Bronchial epithelial cell (primary cell): Measurements from ENCODE around the gene LYG1. TPM values are rescaled to one million over a fixed set of nuclear protein-coding genes. Genes with fewer than 3 reads are reported as not detected.
"Not testable (repeated sequence)": the region's sequence is repeated elsewhere in the genome, so short reads cannot be mapped to it uniquely, and the experiment has no call there.

Experiments used
- DNase-seq: peaks from one replicate; pipeline ENCODE4 v3.0.0-alpha.2; 2010; ENCODE audit warnings: low read depth
- FAIRE-seq: peaks from 2 replicates; lab custom pipeline; 2011; peaks lifted over from hg19 to GRCh38; lab: Jason Lieb, UNC
- H3K27me3 ChIP-seq: 2 replicates; pipeline ENCODE4 v1.5.1; 2011; ENCODE audit warnings: low read length; ENCODE audit not compliant: control insufficient read depth, insufficient read depth
- H3K36me3 ChIP-seq: 2 replicates; pipeline ENCODE4 v1.5.1; 2011; ENCODE audit warnings: low read length; ENCODE audit not compliant: control insufficient read depth, insufficient read depth
- H3K4me3 ChIP-seq: 2 replicates; pipeline ENCODE4 v1.5.1; 2011; ENCODE audit warnings: mild to moderate bottlenecking, low read depth, low read length, control low read depth
- total RNA-seq: library from RNA; depleted of rRNA; stranded (reverse); fragments of >200 nt; gene quantifications from 2 replicates; pipeline ENCODE4 v1.2.1, GENCODE V29; 2014
- TF ChIP-seq, protein P1 (sequence below): IDR thresholded peaks from 2 replicates; pipeline ENCODE4 v1.5.1; 2011; ENCODE audit warnings: mild to moderate bottlenecking, moderate library complexity, low read length, control low read depth, inconsistent platforms; ENCODE audit not compliant: insufficient read depth, severe bottlenecking

LYG1 gene
- total RNA-seq, result 0.26 and 0.77 TPM in 2 replicates

DNA sequence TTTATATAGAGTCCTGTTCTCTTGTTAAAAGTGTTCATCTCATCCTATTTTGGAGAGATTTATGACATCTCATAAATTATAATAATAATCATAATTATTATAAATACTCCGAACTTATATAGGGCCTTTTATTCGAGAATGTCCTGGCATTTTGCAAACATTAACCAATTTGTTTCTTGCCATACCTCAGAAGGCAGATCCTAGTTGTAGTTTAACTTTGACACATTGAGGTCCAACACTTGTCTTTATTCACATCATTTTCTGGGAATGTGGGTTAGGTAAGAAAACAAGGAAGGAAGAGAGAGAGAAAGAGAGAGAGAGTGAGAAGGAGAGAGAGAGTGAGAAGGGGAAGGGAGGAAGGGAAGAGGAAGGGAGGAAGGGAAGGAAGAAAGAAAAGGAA is at the start of gene LYG1:
LYG1 (minus strand) TSS at position 101 of the 400 bp plus-strand sequence. CDS start 5,527 bp downstream, outside the sequence.
- H3K27me3 ChIP-seq, DNase-seq, H3K36me3 ChIP-seq, H3K4me3 ChIP-seq, FAIRE-seq: not testable (repeated sequence)

DNA sequence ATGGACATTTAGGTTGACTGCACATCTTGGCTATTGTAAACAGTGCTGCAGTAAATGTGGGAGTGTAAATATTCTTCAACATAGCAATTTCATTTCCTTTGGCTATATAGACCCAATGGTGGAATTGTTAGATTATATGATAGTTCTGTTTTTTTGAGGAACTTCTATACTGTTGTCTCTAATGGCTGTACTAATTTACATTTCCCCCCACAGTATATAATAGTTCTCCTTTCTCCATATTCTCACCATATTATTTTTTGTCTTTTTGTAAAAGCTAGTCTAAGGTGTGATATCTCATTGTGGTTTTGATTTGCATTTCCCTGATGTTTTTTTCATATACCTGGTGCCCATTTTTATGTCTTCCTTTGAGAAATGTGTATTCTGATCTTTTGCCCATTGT is 49.2 kb upstream of the LYG1 start:
- FAIRE-seq, result no peak
- H3K4me3 ChIP-seq, result no peak overlapping the region
- TF ChIP-seq, protein P1, sequence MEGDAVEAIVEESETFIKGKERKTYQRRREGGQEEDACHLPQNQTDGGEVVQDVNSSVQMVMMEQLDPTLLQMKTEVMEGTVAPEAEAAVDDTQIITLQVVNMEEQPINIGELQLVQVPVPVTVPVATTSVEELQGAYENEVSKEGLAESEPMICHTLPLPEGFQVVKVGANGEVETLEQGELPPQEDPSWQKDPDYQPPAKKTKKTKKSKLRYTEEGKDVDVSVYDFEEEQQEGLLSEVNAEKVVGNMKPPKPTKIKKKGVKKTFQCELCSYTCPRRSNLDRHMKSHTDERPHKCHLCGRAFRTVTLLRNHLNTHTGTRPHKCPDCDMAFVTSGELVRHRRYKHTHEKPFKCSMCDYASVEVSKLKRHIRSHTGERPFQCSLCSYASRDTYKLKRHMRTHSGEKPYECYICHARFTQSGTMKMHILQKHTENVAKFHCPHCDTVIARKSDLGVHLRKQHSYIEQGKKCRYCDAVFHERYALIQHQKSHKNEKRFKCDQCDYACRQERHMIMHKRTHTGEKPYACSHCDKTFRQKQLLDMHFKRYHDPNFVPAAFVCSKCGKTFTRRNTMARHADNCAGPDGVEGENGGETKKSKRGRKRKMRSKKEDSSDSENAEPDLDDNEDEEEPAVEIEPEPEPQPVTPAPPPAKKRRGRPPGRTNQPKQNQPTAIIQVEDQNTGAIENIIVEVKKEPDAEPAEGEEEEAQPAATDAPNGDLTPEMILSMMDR, result no peak
- H3K27me3 ChIP-seq, result no peaks in the 10 kb centered on the region
- DNase-seq, result no peak
- no peaks in the 10 kb centered on the region for H3K36me3 ChIP-seq

DNA sequence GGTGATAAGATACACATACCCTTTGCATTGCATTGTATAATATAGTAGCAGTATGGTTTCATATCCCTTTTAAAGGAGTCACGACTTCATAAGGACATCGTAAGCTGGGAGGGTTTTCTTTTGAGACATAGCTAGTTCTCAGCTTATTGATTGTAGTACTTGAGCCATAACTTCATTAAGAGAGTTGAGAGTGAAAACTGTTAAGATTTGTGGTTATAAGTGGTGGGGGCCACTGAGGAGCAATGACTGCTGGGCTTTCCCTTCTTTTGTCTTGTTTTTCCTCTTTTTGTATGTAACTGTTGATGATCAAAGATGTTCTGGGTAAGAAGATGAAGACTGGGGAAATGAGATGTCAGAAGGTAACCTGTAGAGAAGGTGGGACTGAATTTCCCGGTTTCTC is 47.2 kb upstream of the LYG1 start:
- Histone ChIP-seq H3K27me3 (no peaks in the 10 kb centered on the region), H3K4me3 (no peak overlapping the region), H3K36me3 (no peaks in the 10 kb centered on the region)
- TF ChIP-seq, protein P1, result no peak
- DNase-seq (no peak), FAIRE-seq (no peak)

DNA sequence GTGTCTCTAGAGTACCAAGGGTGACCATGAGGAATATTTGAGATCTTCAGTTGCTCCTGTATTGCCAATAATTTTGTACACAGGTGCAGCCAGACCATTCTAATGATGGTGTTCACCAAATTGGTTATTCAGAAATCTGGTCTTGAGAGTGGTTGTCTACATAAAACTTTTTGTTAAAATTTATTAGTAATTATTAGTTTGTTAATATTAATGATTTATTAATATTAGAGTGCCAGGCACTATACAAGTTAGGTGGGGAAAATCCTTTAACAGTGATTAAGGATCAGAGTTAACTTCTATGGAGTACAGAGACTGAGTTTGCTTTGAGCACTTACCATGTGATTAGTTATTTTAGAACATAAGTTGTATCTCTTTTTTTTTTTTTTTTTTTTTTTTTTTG is 45.2 kb upstream of the LYG1 start:
- DNase-seq, result no peak
- no peak for FAIRE-seq
- TF ChIP-seq, protein P1, result no peak
- Histone ChIP-seq H3K36me3 (no peaks in the 10 kb centered on the region), H3K4me3 (no peak overlapping the region), H3K27me3 (no peaks in the 10 kb centered on the region)

DNA sequence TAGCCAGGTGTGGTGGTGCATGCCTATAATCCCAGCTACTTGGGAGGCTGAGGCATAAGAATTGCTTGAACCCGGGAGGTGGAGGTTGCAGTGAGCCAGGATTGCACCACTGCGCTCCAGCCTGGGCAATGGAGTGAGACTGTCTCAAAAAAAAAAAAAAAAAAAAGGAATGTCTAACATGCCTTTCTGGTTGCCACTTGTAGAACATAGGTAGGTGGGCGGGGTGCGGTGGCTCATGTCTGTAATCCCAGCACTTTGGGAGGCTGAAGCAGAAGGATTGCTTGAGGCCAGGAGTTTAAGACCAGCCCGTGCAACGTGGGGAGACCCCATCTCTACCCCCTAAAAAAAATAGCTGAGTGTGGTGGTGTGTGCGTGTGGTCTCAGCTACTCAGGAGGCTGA is 44.4 kb upstream of the LYG1 start:
- not testable (repeated sequence) for FAIRE-seq, H3K36me3 ChIP-seq

DNA sequence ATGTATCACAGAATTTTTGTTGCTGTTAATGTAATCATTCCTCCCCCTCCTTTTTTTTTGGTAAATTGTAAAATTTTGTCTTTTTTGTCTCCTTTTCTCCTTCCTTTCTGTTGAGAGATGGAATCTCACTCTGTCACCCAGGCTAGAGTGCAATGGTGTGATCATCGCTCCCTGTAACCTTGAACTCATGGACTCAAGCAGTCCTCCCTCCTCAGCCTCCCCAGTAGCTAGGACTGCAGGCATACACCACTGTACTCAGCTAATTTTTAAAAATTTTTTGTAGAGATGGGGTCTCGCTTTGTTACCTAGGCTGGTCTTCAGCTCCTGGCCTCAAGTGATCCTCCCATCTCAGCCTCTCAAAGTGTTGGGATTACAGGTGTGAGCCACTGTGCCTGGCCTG is 41.5 kb upstream of the LYG1 start:
- Histone ChIP-seq H3K36me3 (no peaks in the 10 kb centered on the region), H3K27me3 (no peaks in the 10 kb centered on the region), H3K4me3 (no peak overlapping the region)
- TF ChIP-seq, protein P1, result no peak
- FAIRE-seq (no peak), DNase-seq (no peak)

More for the DNA sequence above, 44.4 kb upstream of the LYG1 start:
- H3K4me3 ChIP-seq, H3K27me3 ChIP-seq, DNase-seq: not testable (repeated sequence)

DNA sequence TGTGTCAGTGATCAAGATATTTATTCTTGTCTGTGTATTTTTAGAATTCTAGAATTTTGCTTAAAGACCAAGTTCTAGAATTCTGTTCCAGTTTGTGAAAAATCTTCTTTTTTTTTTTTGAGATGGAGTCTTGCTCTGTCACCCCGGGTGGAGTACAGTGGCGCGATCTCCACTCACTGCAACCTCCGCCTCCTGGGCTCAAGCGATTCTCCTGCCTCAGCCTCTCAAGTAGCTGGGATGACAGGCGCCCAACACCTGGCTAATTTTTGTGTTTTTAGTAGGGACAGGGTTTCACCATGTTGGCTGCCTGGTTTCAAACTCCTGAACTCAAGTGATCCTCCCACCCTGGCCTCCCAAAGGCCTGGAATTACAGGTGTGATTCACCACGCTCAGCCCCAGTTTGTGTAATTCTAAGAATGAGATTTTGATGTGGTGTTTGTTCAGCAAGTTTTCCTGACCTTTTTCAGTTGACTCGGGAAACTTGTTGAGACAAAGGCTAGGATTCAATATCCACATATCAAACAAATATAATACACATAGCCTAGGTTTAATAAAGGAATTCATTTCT is 39.8 kb upstream of the LYG1 start:
- TF ChIP-seq, protein P1, result no peak
- Histone ChIP-seq H3K36me3 (no peaks in the 10 kb centered on the region), H3K27me3 (no peaks in the 10 kb centered on the region), H3K4me3 (no peak overlapping the region)
- FAIRE-seq, result no peak
- peak; percentile 51 for DNase-seq
